K562 (cell line): ENCODE results near the gene PYDC1. TPM values are rescaled to one million over a fixed set of nuclear protein-coding genes. Genes with fewer than 3 reads are reported as not detected.

ENCODE experiments used
- ATAC-seq: fragments of 200-7000 bp; cut with Tn5 transposase; 3 replicates; pipeline ENCODE4 v1.9.1; 2020; ENCODE audit warnings: moderate library complexity
- BruUV-seq: library from RNA; stranded (reverse); fragments of 400-500 nt; replicated peaks from 2 replicates; lab custom pipeline; 2021; lab: Mats Ljungman, UMichigan
- CTCF ChIA-PET: fragments of 300-600 bp; formaldehyde crosslinking; extraction: SDS; loops from one replicate; lab custom pipeline; 2021; ENCODE audit warnings: low intra/inter-chr PET ratio; lab: Yijun Ruan, JAX
- POLR2A ChIA-PET: fragments of 300-600, 350-650 bp; sonication (Branson Sonifier 250); formaldehyde crosslinking; extraction: SDS; loops from one replicate; lab custom pipeline; 2021; ENCODE audit warnings: antibody characterized with exemption, inconsistent platforms; lab: Yijun Ruan, JAX
- DNase-seq, 4 experiments: peaks; one replicate each; pipeline versions ENCODE4 v3.0.0 to v3.0.0-alpha.2; 2011 to 2018; ENCODE audit warnings: low spot score in 3 of 4, mixed read lengths in 3 of 4; ENCODE audit errors: extremely low read depth in 1 of 4
- FAIRE-seq: peaks from 2 replicates; lab custom pipeline; 2011; peaks lifted over from hg19 to GRCh38; lab: Jason Lieb, UNC
- H2AFZ ChIP-seq: 2 replicates; pipeline ENCODE4 v1.6.0; 2011; ENCODE audit warnings: low read depth, low read length, control low read depth, inconsistent platforms
- H3K27ac ChIP-seq: fragments of 200-600 bp; 3 replicates; pipeline ENCODE4 v1.8.0; 2011; ENCODE audit warnings: low read depth, mild to moderate bottlenecking, control low read depth, inconsistent platforms, low read length, moderate library complexity, mixed read lengths; ENCODE audit errors: extremely low read depth
- H3K27me3 ChIP-seq, 2 experiments: fragments of 300-600 bp in 1 of 2; 2 replicates in 1 of 2; 3 replicates in 1 of 2; pipeline versions ENCODE4 v1.6.0 to v1.8.0; 2011; ENCODE audit warnings: inconsistent platforms in 2 of 2, low read length in 2 of 2, mild to moderate bottlenecking in 1 of 2, mixed read lengths in 1 of 2, moderate library complexity in 1 of 2; ENCODE audit not compliant: control insufficient read depth in 2 of 2, insufficient read depth in 2 of 2
- H3K36me3 ChIP-seq: fragments of 300-600 bp; 3 replicates; pipeline ENCODE4 v1.8.0; 2011; ENCODE audit warnings: mild to moderate bottlenecking, low read length, inconsistent platforms; ENCODE audit not compliant: control insufficient read depth, insufficient read depth
- H3K4me1 ChIP-seq, 2 experiments: fragments of 200-600 bp in 1 of 2; replicated peaks in 1 of 2; 2 replicates in 1 of 2; 3 replicates in 1 of 2; pipeline versions ENCODE4 v1.5.1 to v1.8.0; 2011; ENCODE audit warnings: inconsistent platforms in 2 of 2, low read length in 2 of 2, mild to moderate bottlenecking in 1 of 2, mixed read lengths in 1 of 2, moderate library complexity in 1 of 2; ENCODE audit not compliant: control insufficient read depth in 2 of 2, insufficient read depth in 2 of 2
- H3K4me2 ChIP-seq: 2 replicates; pipeline ENCODE4 v1.6.1; 2011; ENCODE audit warnings: low read length, control low read depth, inconsistent platforms, mixed read lengths; ENCODE audit not compliant: insufficient read depth
- H3K4me3 ChIP-seq: fragments of 200-600 bp; sonication (generic), shearing (Covaris generic); 2 replicates; pipeline ENCODE4 v1.5.1; 2016; ENCODE audit warnings: control low read depth, inconsistent platforms
- H3K79me2 ChIP-seq: fragments of 200-600 bp; 3 replicates; pipeline ENCODE4 v1.8.0; 2011; ENCODE audit warnings: low read length, inconsistent platforms; ENCODE audit not compliant: control insufficient read depth, insufficient read depth
- H3K9ac ChIP-seq, 2 experiments: 2 replicates each; pipeline versions ENCODE4 v1.6.0 to v1.6.1; 2011; ENCODE audit warnings: low read depth in 2 of 2, low read length in 2 of 2, control low read depth in 1 of 2, inconsistent platforms in 1 of 2, mild to moderate bottlenecking in 1 of 2, mixed read lengths in 1 of 2; ENCODE audit not compliant: insufficient read depth in 1 of 2
- H3K9me1 ChIP-seq: one replicate; pipeline ENCODE4 v1.6.0; 2011; ENCODE audit warnings: inconsistent platforms, mild to moderate bottlenecking, low read length, moderate library complexity; ENCODE audit not compliant: control insufficient read depth, insufficient read depth
- H3K9me3 ChIP-seq: replicated peaks from 2 replicates; pipeline ENCODE4 v1.5.1; 2011; ENCODE audit warnings: low read depth, low read length, inconsistent platforms; ENCODE audit not compliant: control insufficient read depth, insufficient read depth
- H4K20me1 ChIP-seq: replicated peaks from 2 replicates; pipeline ENCODE4 v1.6.1; 2011; ENCODE audit warnings: low read length, inconsistent platforms, mixed read lengths; ENCODE audit not compliant: control insufficient read depth, insufficient read depth
- CEBPB ChIP-seq: fragments of 450-650 bp; IDR thresholded peaks from 2 replicates; pipeline ENCODE4 v1.6.1; 2016; ENCODE audit warnings: missing genetic modification characterization, missing compliant biosample characterization
- GTF2E2 ChIP-seq: fragments of 200-800 bp; sonication (Bioruptor generic); IDR thresholded peaks from 2 replicates; pipeline ENCODE4 v1.6.1; 2016; ENCODE audit warnings: missing genetic modification characterization, missing compliant biosample characterization
- WGBS: fragments of 100-300 bp; shearing (Covaris generic); methylation state at CpG from one replicate; pipeline ENCODE4 v1.1.6; 2016; ENCODE audit warnings: low coverage, mixed read lengths; ENCODE audit not compliant: insufficient coverage; ENCODE audit errors: missing lambda C conversion rate; 5-methylcytosine and 5-hydroxymethylcytosine counted together
- in situ Hi-C: fragments of 300-500 bp; cut with MboI; formaldehyde crosslinking; loops from 4 replicates; pipeline ENCODE4 v1.15.0; 2018; ENCODE audit warnings: inconsistent platforms, mixed read lengths
- intact Hi-C: fragments of 100-400 bp; cut with micrococcal nuclease; formaldehyde crosslinking; loops from 2 replicates; pipeline ENCODE4 v1.14.2; 2022
- polyA plus RNA-seq, 8 experiments: library from polyadenylated mRNA; depleted of rRNA in 4 of 8; stranded (reverse) in 5 of 8; unstranded in 3 of 8; fragments of >200 nt; fragmentation: Nextera tagmentation in 2 of 8; fragmentation: Illumina TruSeq in 1 of 8; extraction: Ambion mirVana in 2 of 8; extraction: Trizol in 1 of 8; gene quantifications; 2 replicates each; pipeline versions ENCODE4 v1.2.1 to v1.2.3, GENCODE V29; 2011 to 2014; ENCODE audit warnings: inconsistent platforms in 1 of 8, missing spikeins in 1 of 8
- small RNA-seq: library from RNA; depleted of rRNA; stranded (forward); fragments of <200 nt; gene quantifications from one replicate; pipeline ENCODE3, GENCODE V24; 2014
- total RNA-seq, 7 experiments: library from RNA; depleted of rRNA in 6 of 7; stranded (reverse); fragments of >200 nt in 6 of 7; fragmentation: Illumina TruSeq in 2 of 7; extraction: Trizol in 2 of 7; gene quantifications; 2 replicates each; pipeline versions ENCODE4 v1.2.1 to v1.2.3, GENCODE V29; 2011 to 2021; ENCODE audit warnings: low replicate concordance in 1 of 7

Gene PYDC1
- total and polyA plus RNA-seq, 9 of the 15 experiments (the other 6 are each of a cell fraction or from before 2014, with no cell fraction given), result not detected

- in situ Hi-C loops (no loop called here), intact Hi-C loops (no loop called here)
- ATAC-seq (no peak), FAIRE-seq (no peak), DNase-seq (no peak)
- H3K4me1 ChIP-seq, result peaks cover 0 to 3% of the 10 kb centered on the region in 2 experiments; a peak in 3 of 5 replicates
- H3K9me1 ChIP-seq, result no peaks in the 10 kb centered on the region
- 58% methylated on average over 5 of the region's 8 CpGs for WGBS
- H3K79me2 ChIP-seq, result no peaks in the 10 kb centered on the region
- no peak overlapping the region for H3K4me3 ChIP-seq
- no peak overlapping the region for H3K27ac ChIP-seq
- no peak overlapping the region for H2AFZ ChIP-seq
- H3K4me2 ChIP-seq, result no peak overlapping the region
- POLR2A ChIA-PET, result interaction anchor here (2.9 kb wide), 1 partner anchor 12 kb away, joined by 22 read pairs; the partner anchor contains the start of gene FUS
- CTCF ChIA-PET, result no interaction called here
- no peaks in the 10 kb centered on the region for H3K9me3 ChIP-seq
- no peaks in the 10 kb centered on the region for H3K36me3 ChIP-seq
- TF ChIP-seq GTF2E2 (tag) (no peak), CEBPB (tag) (peak; percentile 55)
- TF ChIP-seq, all 486 proteins: peak for 1
- Histone ChIP-seq H3K27me3 (no peaks in the 10 kb centered on the region), H4K20me1 (no peaks in the 10 kb centered on the region), H3K9ac (no peak overlapping the region)
- no TSS peak for BruUV-seq
Observed at GRCh38 chr16:31167315-31167714, 49.6 kb downstream of the PYDC1 start.

Small RNA genes within 50 kb of the gene (small RNA-seq; reads per million reads assigned to genes)
- not detected for gene NDUFA3P6

Other genes with a start within 250 kb of the PYDC1 start
Only the 7 nearest of the 20 such genes appear.
- gene KAT8, start 99.5 kb downstream of the PYDC1 start, total RNA-seq (2014; rRNA removed), result 76.4 and 79.5 TPM in 2 replicates
- gene KAT8, start 99.5 kb downstream of the PYDC1 start, total RNA-seq (2014; rRNA removed; fragmentation: Illumina TruSeq; extraction: Trizol), result 55.2 and 58.0 TPM in 2 replicates
- 64.7 and 70.0 TPM in 2 replicates for gene KAT8, start 99.5 kb downstream of the PYDC1 start, total RNA-seq (2015; rRNA removed; fragmentation: Illumina TruSeq; extraction: Trizol)
- gene KAT8, start 99.5 kb downstream of the PYDC1 start, total RNA-seq (2021), result 78.8 and 85.4 TPM in 2 replicates
- gene KAT8, start 99.5 kb downstream of the PYDC1 start, polyA plus RNA-seq (2011; rRNA removed), result 97.8 and 98.5 TPM in 2 replicates
- gene KAT8, start 99.5 kb downstream of the PYDC1 start, polyA plus RNA-seq (2014; fragmentation: Illumina TruSeq; extraction: Trizol), result 77.7 and 80.0 TPM in 2 replicates
- gene KAT8, start 99.5 kb downstream of the PYDC1 start, polyA plus RNA-seq (2014; fragmentation: Nextera tagmentation; extraction: Ambion mirVana), result 10 to 100 TPM; 10.0 to 12.3 TPM
- 85.8 and 92.9 TPM in 2 replicates for gene KAT8, start 99.5 kb downstream of the PYDC1 start, polyA plus RNA-seq (2014; rRNA removed)
- 1.7 and 2.4 TPM in 2 replicates for gene PRSS8, start 81.4 kb downstream of the PYDC1 start, total RNA-seq (2014; rRNA removed)
- 0.32 and 0.69 TPM in 2 replicates for gene PRSS8, start 81.4 kb downstream of the PYDC1 start, total RNA-seq (2014; rRNA removed; fragmentation: Illumina TruSeq; extraction: Trizol)
- gene PRSS8, start 81.4 kb downstream of the PYDC1 start, total RNA-seq (2015; rRNA removed; fragmentation: Illumina TruSeq; extraction: Trizol), result 0.72 and 0.83 TPM in 2 replicates
- gene PRSS8, start 81.4 kb downstream of the PYDC1 start, total RNA-seq (2021), result 3.0 and 3.9 TPM in 2 replicates
- gene PRSS8, start 81.4 kb downstream of the PYDC1 start, polyA plus RNA-seq (2011; rRNA removed), result 0.77 and 7.6 TPM in 2 replicates
- gene PRSS8, start 81.4 kb downstream of the PYDC1 start, polyA plus RNA-seq (2014; fragmentation: Illumina TruSeq; extraction: Trizol), result 2.7 and 4.5 TPM in 2 replicates
- gene PRSS8, start 81.4 kb downstream of the PYDC1 start, polyA plus RNA-seq (2014; fragmentation: Nextera tagmentation; extraction: Ambion mirVana), result under 1 TPM in 1 of 2 experiments, not detected in 1; 0.25 TPM
- 3.1 and 6.3 TPM in 2 replicates for gene PRSS8, start 81.4 kb downstream of the PYDC1 start, polyA plus RNA-seq (2014; rRNA removed)
- 0.82 and 1.2 TPM in 2 replicates for gene PRSS36, start 67.1 kb downstream of the PYDC1 start, total RNA-seq (2014; rRNA removed)
- gene PRSS36, start 67.1 kb downstream of the PYDC1 start, total RNA-seq (2014; rRNA removed; fragmentation: Illumina TruSeq; extraction: Trizol), result 0.38 TPM in 1 of 2 replicates, not detected in the other
- 0.36 and 0.68 TPM in 2 replicates for gene PRSS36, start 67.1 kb downstream of the PYDC1 start, total RNA-seq (2015; rRNA removed; fragmentation: Illumina TruSeq; extraction: Trizol)
- gene PRSS36, start 67.1 kb downstream of the PYDC1 start, total RNA-seq (2021), result 0.56 and 1.1 TPM in 2 replicates
- 0.54 and 0.85 TPM in 2 replicates for gene PRSS36, start 67.1 kb downstream of the PYDC1 start, polyA plus RNA-seq (2011; rRNA removed)
- 0.57 and 0.68 TPM in 2 replicates for gene PRSS36, start 67.1 kb downstream of the PYDC1 start, polyA plus RNA-seq (2014; fragmentation: Illumina TruSeq; extraction: Trizol)
- under 1 TPM in 1 of 2 experiments, not detected in 1; 0.22 TPM for gene PRSS36, start 67.1 kb downstream of the PYDC1 start, polyA plus RNA-seq (2014; fragmentation: Nextera tagmentation; extraction: Ambion mirVana)
- 0.09 and 0.45 TPM in 2 replicates for gene PRSS36, start 67.1 kb downstream of the PYDC1 start, polyA plus RNA-seq (2014; rRNA removed)
- 64.1 and 78.7 TPM in 2 replicates for gene FUS, start 37.0 kb downstream of the PYDC1 start, total RNA-seq (2014; rRNA removed)
- 74.7 and 94.2 TPM in 2 replicates for gene FUS, start 37.0 kb downstream of the PYDC1 start, total RNA-seq (2014; rRNA removed; fragmentation: Illumina TruSeq; extraction: Trizol)
- gene FUS, start 37.0 kb downstream of the PYDC1 start, total RNA-seq (2015; rRNA removed; fragmentation: Illumina TruSeq; extraction: Trizol), result 87.2 and 107 TPM in 2 replicates
- gene FUS, start 37.0 kb downstream of the PYDC1 start, total RNA-seq (2021), result 492 and 570 TPM in 2 replicates
- gene FUS, start 37.0 kb downstream of the PYDC1 start, polyA plus RNA-seq (2011; rRNA removed), result 205 and 240 TPM in 2 replicates
- gene FUS, start 37.0 kb downstream of the PYDC1 start, polyA plus RNA-seq (2014; fragmentation: Illumina TruSeq; extraction: Trizol), result 370 and 458 TPM in 2 replicates
- gene FUS, start 37.0 kb downstream of the PYDC1 start, polyA plus RNA-seq (2014; fragmentation: Nextera tagmentation; extraction: Ambion mirVana), result 10 to 100 TPM; 43.9 to 59.5 TPM
- 501 and 575 TPM in 2 replicates for gene FUS, start 37.0 kb downstream of the PYDC1 start, polyA plus RNA-seq (2014; rRNA removed)
- 27.7 and 30.4 TPM in 2 replicates for gene PYCARD, start 14.4 kb downstream of the PYDC1 start, total RNA-seq (2014; rRNA removed)
- gene PYCARD, start 14.4 kb downstream of the PYDC1 start, total RNA-seq (2014; rRNA removed; fragmentation: Illumina TruSeq; extraction: Trizol), result 3.6 and 4.5 TPM in 2 replicates
- gene PYCARD, start 14.4 kb downstream of the PYDC1 start, total RNA-seq (2015; rRNA removed; fragmentation: Illumina TruSeq; extraction: Trizol), result 22.9 and 24.3 TPM in 2 replicates
- gene PYCARD, start 14.4 kb downstream of the PYDC1 start, total RNA-seq (2021), result 15.4 and 16.5 TPM in 2 replicates
- 4.1 and 33.8 TPM in 2 replicates for gene PYCARD, start 14.4 kb downstream of the PYDC1 start, polyA plus RNA-seq (2011; rRNA removed)
- gene PYCARD, start 14.4 kb downstream of the PYDC1 start, polyA plus RNA-seq (2014; fragmentation: Illumina TruSeq; extraction: Trizol), result 6.0 and 6.8 TPM in 2 replicates
- 1 to 10 TPM; 1.3 to 1.6 TPM for gene PYCARD, start 14.4 kb downstream of the PYDC1 start, polyA plus RNA-seq (2014; fragmentation: Nextera tagmentation; extraction: Ambion mirVana)
- 25.6 and 28.4 TPM in 2 replicates for gene PYCARD, start 14.4 kb downstream of the PYDC1 start, polyA plus RNA-seq (2014; rRNA removed)
- not detected in 2 replicates for gene TRIM72, start 3.0 kb downstream of the PYDC1 start, total RNA-seq (2014; rRNA removed)
- under 0.01 and 0.03 TPM in 2 replicates for gene TRIM72, start 3.0 kb downstream of the PYDC1 start, total RNA-seq (2014; rRNA removed; fragmentation: Illumina TruSeq; extraction: Trizol)
- gene TRIM72, start 3.0 kb downstream of the PYDC1 start, total RNA-seq (2015; rRNA removed; fragmentation: Illumina TruSeq; extraction: Trizol), result not detected in 2 replicates
- gene TRIM72, start 3.0 kb downstream of the PYDC1 start, total RNA-seq (2021), result not detected in 2 replicates
- 0.01 TPM in 1 of 2 replicates, not detected in the other for gene TRIM72, start 3.0 kb downstream of the PYDC1 start, polyA plus RNA-seq (2011; rRNA removed)
- gene TRIM72, start 3.0 kb downstream of the PYDC1 start, polyA plus RNA-seq (2014; fragmentation: Illumina TruSeq; extraction: Trizol), result not detected in 2 replicates
- not detected for gene TRIM72, start 3.0 kb downstream of the PYDC1 start, polyA plus RNA-seq (2014; fragmentation: Nextera tagmentation; extraction: Ambion mirVana)
- gene TRIM72, start 3.0 kb downstream of the PYDC1 start, polyA plus RNA-seq (2014; rRNA removed), result not detected in 2 replicates
- 0.29 and 0.50 TPM in 2 replicates for gene ITGAM, start 42.8 kb upstream of the PYDC1 start, total RNA-seq (2014; rRNA removed)
- 0.25 and 0.35 TPM in 2 replicates for gene ITGAM, start 42.8 kb upstream of the PYDC1 start, total RNA-seq (2014; rRNA removed; fragmentation: Illumina TruSeq; extraction: Trizol)
- gene ITGAM, start 42.8 kb upstream of the PYDC1 start, total RNA-seq (2015; rRNA removed; fragmentation: Illumina TruSeq; extraction: Trizol), result 1.6 TPM in 2 replicates
- gene ITGAM, start 42.8 kb upstream of the PYDC1 start, total RNA-seq (2021), result 0.98 and 1.3 TPM in 2 replicates
- 0.32 and 0.99 TPM in 2 replicates for gene ITGAM, start 42.8 kb upstream of the PYDC1 start, polyA plus RNA-seq (2011; rRNA removed)
- gene ITGAM, start 42.8 kb upstream of the PYDC1 start, polyA plus RNA-seq (2014; fragmentation: Illumina TruSeq; extraction: Trizol), result 0.27 and 0.53 TPM in 2 replicates
- under 1 TPM; 0.01 to 0.03 TPM for gene ITGAM, start 42.8 kb upstream of the PYDC1 start, polyA plus RNA-seq (2014; fragmentation: Nextera tagmentation; extraction: Ambion mirVana)
- 0.66 and 1.2 TPM in 2 replicates for gene ITGAM, start 42.8 kb upstream of the PYDC1 start, polyA plus RNA-seq (2014; rRNA removed)